Measurements from ENCODE around the gene NWD2. TPM values are rescaled to one million over a fixed set of nuclear protein-coding genes. Genes with fewer than 3 reads are reported as not detected.

NWD2 gene
- total RNA-seq, 1 donor from 2014 or later: not detected

DNA sequence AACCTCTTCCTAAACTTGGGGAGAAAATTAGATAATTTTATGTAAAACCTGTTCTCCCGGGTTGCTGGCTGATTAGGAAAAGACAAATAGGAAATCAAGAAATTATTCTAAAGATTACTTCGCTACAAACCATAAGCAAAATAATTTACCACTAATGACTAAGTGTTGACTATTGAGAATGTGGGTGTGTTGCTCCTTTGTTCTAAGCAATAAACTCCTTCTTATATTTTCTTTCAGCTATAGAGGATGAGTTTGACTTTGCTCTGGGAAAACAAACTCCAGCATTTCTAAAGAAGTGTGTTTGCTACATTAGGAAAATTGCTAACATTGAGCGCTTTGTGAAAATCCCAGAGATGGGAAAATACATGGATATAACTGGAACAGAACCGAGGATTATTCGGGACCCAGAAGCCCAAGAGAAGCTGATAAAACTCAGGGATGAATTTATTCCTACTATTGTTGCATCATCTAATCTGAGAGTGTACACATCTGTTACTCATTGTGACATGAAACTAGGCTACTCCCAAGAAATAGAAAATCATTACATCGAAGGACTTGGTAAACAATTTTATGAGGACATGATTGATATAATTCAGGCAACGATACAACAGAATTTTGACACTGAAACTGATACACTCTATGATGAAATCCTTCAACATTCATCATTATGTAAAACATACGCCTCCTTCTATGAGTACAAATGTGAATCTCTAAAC lies 194.2 kb downstream of the NWD2 start:
- DNase-seq (ENCODE audit: low read depth, low spot score): no peak

DNA sequence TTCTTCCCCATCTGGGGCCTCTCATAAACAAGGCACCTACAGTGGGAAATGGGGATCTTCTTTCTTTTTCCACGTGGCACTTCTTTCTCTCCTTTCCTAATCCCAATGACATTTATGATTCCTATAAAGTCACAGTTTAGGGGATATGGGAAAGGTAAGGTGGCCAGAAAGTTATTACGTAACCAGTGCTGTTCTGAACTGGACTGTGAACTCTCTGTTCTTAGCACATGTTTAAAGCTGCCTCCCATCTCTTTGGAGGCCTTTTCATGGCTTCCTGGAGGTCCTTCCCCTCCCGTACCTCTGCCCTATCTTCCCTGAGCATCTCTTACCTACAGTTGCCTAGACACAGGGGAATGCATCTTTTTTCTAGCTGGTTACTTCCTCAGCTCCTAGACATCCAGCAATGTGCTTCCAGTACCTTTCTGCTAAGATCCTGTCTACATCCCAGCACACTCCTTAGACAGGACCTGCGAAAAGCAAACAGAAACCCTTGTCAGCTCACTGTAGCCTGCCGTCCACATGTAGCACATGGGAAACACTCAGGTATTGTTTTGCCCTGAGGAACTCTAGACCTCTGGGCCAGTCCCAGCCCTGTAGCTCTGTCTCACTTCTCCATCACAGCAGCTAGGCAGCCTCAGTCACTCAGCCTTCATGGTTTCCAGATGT lies 195.4 kb downstream of the NWD2 start:
- no peak for DNase-seq (ENCODE audit: low read depth, low spot score)

DNA sequence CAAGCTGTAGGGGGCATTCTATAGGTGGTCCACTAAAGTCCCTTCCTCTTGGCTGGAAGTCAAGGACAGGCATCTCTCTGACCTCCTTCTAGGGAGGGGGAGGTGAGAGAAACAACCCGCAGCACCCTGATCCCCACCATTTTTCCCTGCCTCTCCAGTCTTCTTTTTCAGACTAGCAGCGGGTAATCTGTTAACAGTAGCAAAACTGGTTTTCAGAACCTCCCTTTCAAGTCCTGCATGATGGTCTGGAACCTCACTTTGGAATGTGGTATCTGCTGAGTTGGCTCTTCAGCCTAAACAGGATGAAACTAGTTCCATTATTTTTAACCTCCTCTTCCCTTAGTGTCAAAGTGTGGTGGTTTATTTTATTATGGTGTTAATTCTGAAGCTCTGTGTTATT lies 196.0 kb downstream of the NWD2 start:
- no peak for DNase-seq (ENCODE audit: low read depth, low spot score)

DNA sequence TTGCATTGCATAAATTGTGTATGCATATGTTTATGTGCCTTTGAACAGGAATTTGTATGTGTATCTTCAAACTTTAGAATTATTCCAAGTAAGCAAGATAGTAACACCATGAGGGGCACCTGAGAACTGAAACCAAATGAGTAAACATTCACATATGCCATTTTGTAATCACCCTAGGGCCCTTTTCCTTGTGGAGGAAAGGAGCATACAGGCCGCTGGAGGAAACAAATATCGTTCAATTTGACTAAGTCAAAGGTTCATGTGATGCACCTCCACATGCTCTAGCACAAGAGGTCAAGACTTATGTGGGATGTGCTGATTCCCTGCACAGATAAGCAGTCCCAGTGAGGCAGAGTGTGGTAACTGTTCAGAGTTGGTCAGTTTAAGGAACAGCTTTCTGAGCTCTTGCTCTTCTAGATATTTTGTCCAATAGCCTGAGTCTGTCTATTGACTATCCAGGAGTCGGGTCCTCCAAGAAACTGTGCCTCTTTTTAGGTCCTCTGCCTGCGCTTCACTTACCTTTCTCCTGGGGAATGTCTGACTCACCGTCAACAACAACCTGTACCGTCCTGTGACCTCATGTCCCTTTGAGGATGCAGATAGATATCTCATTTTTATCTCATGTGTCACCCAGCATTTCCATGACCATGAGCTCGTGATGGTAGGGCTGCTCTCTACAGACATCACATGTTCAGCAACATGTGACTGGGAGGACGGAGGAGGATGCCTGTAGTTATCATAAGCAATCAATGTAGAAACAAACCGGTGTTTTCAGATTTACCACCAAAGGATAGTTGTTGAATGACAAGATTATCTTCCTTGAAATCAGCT lies 196.9 kb downstream of the NWD2 start:
- no peak for DNase-seq (ENCODE audit: low read depth, low spot score)

DNA sequence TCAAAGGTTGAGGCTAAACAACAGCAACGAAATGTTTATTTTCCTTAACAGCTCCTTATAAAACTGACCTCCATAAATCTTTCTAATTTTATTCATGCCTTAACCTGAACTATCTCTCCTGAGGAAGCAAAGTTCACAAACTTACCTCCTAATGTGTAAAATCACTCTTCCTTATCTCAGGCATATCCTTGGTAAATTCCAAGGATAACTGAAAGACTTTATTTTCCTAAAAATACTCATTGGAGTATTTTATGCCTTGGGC lies 197.4 kb downstream of the NWD2 start:
- no peak for DNase-seq (ENCODE audit: low read depth, low spot score)

DNA sequence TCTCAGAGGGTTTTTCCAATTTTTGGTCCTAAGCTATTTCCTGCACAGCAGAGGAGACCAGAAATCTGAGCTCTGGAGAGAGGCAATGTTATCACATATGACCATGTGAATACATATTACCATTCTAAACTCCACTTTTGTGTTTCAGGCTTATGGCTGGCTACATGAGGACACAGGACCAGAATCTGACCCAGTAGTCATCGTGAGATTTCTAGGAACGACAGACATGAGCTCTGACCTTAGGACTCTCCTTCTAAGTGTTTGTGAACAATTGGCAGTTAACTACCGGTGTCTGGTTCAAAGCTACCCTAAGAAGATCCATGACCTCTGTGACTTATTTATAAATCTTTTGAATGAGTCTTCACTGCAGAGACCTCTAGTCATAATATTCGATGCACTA lies 198.6 kb downstream of the NWD2 start:
- DNase-seq (ENCODE audit: low read depth, low spot score): no peak

DNA sequence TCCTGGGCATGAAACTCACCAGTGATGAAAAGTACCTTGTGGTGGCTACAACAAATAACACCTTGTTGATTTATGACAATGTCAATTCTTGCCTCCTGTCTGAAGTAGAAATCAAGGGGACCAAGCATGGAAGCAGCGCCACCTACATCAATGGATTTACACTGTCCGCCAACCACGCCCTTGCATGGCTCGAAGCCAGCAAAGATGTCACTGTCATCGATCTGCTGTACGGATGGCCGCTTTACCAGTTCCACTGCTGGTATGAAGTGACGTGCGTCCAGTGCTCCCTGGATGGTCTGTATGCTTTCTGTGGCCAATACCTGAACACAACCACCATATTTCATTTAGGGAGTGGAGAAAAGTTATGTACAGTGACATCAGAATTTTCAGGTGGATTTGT lies 200.5 kb downstream of the NWD2 start:
- DNase-seq (ENCODE audit: low read depth, low spot score): no peak

DNA sequence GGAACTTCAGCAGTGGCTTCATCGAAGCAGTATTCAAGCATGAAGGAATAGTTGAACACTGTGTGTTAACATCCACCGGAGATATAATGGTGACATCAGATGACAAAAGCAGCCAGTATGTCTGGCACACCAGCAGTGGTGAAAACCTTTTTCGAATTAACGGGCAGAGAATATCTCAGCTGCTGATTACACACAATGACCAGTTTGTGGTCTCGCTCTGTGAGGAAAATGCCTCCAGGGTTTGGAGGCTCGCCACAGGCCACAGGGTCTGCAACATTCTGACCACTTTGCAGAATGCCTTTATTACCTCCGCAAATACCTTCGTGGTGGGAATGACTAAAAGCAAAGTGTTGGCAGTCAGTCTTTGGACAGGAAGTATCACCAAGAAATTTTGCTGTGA lies 201.5 kb downstream of the NWD2 start:
- DNase-seq (ENCODE audit: low read depth, low spot score): no peak

DNA sequence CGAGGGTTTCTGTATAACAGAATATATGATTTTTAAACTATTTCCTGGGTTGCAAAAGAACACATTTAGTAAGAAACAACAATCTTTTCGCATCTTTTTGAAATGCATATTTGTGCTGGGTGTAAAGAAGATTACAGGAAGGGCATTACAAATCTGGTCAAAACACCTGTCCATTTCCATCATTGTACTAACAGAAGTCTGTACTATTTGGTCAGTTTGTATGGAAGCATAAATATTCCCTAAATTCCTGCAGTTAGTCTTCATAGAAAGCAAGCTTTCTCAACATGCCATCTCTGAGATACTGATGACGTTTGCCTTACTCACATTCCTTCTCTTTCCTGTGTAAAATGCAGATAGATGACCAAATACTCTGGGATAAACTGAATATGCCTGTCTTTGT lies 203.3 kb downstream of the NWD2 start:
- no peak for DNase-seq (ENCODE audit: low read depth, low spot score)

DNA sequence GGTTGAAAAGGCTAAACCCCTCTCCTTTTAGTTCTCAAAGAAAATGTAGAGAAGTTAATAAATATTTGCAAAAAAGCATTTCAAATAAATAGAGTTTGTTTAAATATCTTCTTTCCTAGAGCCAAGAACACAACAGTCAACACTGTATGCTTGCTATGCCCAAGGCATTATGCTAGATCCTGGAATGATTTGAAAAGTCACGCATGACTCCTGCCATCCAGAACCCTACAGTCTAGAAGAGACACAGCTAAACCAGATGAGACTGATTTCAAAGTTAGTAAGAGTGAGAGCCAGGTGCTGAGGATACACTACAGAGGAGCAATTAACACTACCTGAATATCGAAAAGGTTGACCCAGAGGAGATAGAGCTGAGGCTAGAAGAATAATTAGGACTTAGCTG lies 205.8 kb downstream of the NWD2 start:
- no peak for DNase-seq (ENCODE audit: low read depth, low spot score)

DNA sequence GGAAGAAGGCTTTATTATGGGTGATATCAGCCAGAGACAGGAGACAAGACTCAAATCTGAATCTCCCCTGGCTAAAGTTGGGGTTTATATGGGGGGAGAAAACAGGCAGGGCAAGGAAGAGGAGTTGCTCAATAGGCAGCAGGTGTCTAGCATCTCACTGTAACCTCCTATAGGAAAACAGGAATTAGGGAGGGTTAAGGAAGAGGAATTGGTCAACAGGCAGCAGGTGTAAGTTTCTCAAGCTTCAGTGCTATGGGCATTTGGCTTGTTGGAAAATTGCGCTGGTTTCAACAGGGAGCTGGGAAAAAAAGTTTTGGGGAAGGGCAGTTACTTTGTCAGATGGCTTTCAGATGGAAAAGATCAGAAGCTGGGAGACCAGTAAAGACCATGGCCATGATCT lies 206.4 kb downstream of the NWD2 start:
- no peak for DNase-seq (ENCODE audit: low read depth, low spot score)

DNA sequence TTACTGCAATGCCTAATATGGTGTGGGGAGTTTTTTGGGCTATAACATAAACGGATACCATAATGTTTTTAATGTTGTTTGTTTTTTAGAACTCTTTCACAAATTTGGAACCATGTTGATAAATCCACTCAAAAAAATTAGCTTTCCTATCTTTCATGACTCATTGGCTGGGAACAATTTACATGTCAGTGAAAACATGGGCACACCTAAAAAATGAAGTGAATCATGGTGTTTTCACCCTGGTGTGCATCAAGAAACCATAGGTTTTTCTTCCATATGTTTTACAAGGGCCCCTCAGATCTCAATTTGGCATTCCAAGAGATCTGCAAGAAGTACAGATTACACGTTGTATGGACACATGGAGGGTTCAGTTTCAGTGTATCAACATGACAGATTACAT lies 207.1 kb downstream of the NWD2 start:
- DNase-seq (ENCODE audit: low read depth, low spot score): no peak

DNA sequence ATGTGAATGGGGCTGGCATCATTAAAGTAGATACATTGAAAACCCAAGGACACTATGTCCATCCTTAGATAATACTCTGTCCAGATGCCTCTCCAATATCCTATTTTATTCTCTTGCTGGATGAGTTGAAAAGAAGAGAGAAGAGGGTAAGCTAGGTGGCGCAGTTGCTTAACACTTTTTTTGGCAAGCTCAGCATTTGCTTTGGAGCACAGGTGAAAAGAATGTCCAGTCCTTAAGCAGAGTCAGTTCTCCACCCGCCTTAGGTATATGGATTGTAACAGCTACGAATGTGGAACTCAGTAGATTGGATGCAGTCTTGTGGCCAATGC lies 208.4 kb downstream of the NWD2 start:
- peak; percentile 22 for DNase-seq (ENCODE audit: low read depth, low spot score)

DNA sequence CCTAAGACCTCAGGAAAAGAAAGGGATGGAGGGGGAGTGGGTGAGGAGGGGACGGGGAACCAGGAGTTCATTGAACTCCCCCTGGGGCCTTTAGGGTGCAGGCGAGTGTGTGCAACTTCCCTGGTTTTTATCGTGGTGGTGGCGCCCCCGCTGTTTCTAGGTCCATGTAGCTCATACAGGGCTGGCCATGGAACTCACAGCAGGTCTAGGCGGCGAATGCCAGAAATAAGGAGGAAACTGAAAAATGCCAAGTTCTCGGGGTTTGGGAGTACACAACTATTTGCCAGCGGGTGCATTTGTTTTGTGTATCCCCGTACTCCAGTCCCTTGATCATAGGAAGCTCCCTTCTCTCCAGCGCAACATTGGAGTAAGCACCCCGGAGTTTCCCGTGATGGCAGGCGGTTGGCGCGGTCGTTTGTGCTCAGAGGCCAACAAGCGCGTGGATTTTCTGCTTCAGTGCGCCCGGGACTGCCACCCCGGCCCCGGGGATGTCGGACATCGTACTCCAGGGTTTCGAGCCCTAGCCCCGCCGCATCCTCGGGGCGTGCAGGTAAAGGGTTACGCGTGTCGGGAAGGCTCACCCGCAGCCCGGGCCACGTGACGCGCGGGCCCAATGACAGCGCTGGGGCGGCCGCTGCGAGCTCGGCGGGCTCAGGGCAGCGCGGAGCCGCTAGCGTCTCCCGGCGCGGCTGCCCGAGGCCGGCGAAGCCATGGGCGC lies 208.9 kb downstream of the NWD2 start:
- DNase-seq (ENCODE audit: low read depth, low spot score): no peak

DNA sequence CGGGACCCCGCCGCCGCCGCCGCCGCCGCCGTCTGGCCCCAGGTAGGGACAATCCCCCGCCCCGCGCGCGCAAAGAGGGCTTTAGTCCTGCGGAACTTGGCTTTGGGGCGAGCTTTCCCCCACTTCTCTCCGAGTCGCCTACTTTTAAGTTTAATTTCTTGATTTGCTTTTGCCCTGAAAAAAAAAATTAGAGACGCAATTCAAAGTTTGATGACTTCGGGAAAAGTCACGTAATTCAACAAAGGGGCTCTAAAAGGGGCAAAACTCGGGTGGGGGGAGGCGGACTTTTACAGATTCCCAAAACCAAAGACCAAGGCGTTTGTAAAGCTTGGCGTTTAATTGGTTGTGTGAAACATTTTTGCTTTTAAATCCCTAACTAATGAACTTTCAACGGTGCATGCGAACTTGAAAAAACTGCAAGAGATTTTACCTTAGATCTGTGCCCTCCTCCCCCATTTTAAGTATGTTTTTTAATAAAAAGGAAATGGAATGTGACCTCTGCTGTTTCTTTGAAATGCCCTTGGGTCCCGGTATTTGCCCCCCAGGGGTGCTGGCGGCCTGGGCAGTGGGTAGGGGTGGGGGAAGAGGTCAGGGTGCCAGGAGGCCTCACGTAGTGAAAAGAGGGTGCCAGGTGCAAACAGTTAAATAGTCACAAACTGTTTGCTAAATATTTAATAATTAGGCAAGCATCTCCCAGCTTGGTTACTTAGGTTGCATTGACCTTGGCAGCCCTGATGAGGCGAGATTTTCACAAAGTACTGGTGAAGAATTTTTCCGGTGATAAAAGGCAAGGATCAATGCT lies 209.7 kb downstream of the NWD2 start:
- no peak for DNase-seq (ENCODE audit: low read depth, low spot score)

DNA sequence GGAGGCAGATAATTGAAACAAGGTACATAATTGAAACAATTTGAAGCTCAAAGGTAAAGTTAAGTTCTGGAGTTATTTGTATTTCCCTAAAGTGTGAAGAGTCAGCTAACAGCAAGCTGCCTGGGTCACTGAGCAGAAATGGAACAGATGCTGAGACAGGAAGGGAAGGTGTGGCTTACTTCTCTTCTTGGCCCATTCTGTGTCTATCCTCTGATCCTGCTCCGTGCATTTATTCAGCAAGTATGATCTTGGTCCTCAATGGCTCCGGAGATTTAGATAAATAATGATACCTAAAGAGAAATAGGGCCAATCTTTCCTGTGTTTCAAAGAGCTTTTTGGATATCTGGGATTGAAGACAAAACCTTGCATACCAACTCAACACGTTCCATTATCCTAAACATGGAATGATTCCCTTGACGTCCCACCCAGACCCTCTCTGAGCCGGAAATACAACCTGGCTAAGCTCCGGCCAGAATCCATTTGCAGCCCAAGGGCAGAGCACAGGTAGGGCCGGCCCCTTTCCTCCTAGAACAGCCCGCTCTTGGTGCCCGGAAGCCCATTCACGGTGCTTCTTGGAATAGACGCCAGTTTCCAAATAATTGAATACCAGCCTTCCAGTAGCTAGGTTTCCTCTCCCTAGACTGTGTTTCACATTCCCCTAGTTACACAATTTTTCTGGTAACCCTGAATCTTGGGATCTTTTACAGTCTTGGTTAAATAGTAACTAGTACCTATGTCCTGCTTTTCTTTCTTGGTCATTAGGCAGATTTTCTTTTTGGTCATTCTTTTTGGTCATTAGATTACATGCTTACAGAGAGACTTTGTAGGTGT lies 211.0 kb downstream of the NWD2 start:
- no peak for DNase-seq (ENCODE audit: low read depth, low spot score)

DNA sequence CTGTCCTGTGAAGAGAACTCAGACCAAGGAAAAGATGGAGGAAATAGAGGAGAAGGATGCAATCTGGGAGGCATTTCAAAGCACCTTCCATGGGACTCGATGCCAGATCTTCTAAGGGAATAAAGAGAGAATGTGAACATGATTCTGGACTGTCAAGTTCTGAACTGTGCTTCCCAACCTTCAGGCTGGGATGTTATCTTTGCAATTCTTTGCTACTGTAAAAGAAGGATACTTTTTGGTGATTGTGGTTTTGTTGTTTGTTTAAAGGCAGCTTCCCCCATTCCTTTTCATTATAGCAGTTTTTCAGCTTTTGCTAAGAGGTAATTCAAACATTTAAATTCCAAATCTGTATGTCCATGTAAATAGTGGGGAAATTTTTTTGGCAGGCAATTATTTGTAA lies 217.3 kb downstream of the NWD2 start:
- DNase-seq (ENCODE audit: low read depth, low spot score): no peak

DNA sequence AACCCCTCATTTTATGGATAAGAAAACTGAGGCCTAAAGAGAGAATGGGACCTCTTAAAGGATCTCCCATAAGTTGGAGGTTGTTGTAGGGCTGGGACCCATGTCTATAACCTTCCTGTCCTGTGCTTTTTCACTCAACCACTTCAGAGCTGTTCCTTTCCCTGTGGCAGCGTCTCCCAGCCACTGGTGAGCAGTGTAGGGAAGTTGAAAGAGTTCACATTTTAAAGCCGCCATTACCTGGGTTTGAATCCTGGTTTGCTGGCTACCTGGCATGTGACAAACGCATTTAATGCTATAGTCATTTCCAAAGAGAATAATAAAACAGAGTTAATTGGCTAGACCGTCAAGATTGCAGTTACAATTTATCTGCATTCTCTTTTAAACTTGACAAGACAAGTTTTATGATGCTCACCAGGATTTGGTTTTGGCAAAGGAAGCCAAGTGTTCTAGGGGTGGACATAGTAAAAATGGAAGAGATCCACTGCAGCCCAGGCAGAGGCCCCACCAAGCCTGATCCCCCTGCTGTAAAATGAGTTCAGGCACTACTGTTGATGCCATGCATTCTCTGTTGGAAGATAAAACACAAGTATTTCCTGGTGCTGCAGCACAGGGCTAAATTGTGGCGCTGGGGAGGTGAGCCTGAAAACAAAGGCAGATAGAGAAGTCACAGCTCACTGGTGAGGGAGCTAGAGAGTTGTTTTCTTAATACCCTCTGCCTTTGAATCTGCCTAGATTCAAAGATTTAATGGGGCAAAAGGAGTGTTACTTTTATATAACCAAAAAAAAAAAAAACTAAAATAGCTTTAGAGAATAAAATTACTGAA lies 218.7 kb downstream of the NWD2 start:
- DNase-seq (ENCODE audit: low read depth, low spot score): no peak

DNA sequence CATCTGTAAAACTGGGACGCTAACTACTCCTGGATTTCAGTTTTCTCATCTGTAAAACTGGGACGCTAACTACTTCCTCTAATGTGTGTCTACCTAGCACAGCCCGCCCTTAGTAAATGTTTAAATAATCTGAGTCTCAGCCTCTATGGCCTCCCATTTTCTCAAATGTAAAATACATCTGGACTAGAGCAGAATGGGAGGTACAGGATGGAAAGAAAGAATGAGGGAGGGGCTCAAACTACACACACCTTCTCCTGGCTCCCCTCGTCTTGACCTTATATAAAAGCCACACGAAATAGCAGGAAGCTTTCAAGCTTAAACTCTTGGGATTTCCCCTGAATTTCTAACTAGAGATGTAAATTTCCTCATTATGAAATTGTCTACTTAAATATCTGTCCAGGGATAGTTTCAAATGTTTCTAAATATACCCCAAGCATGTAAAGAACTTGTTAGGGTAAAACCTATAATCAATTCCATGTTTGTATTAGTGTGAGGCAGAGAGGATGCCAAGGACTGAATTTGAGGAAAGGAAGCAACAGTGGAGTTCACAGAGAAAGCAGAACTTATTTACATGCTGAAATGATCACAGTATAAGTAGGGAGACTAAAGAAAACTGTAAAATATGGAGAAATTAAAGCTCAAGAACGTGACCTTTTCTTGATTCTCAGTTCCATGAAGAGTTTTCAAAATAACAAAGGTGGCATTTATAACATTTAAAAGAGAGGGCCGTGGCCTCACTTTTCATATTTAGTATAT lies 220.0 kb downstream of the NWD2 start:
- DNase-seq (ENCODE audit: low read depth, low spot score): no peak
